Thyroid gland (tissue), 4 donors: ENCODE results near the gene STX8.

Experiments
- CTCF ChIP-seq, 6 experiments: fragments of 200-600 bp in 3 of 6; fragments of 450-650 bp in 3 of 6; sonication (generic) in 3 of 6; IDR thresholded peaks; one replicate each; pipeline ENCODE4 v1.5.1; 2016 to 2019; ENCODE audit warnings: antibody characterized with exemption in 6 of 6, mild to moderate bottlenecking in 2 of 6, inconsistent platforms in 1 of 6, moderate library complexity in 1 of 6
- POLR2A ChIP-seq, 2 donors: fragments of 450-650 bp; IDR thresholded peaks; one replicate each; pipeline ENCODE4 v1.6.1; 2017; ENCODE audit warnings: antibody characterized with exemption in 2 of 2, mild to moderate bottlenecking in 2 of 2, moderate library complexity in 1 of 2

GRCh38 chr17:9431620-9432019 is 144.0 kb downstream of the STX8 start:
- TF ChIP-seq CTCF (IDR thresholded peaks at IDR 0.05) = no peak
- no peak for TF ChIP-seq POLR2A (IDR thresholded peaks at IDR 0.05)
